ENCODE measurements around the gene KLF16. TPM values are rescaled to one million over a fixed set of nuclear protein-coding genes. Genes with fewer than 3 reads are reported as not detected.

KLF16 gene
- total and polyA plus RNA-seq, 9 of the 15 experiments (the other 6 are each of a cell fraction or from before 2014, with no cell fraction given) = 0.04 to 60.4 (median 6.8) TPM

GRCh38 chr19:1862424-1863327, 703 bp downstream of the KLF16 start (continued):
- no peak for TF ChIP-seq ZBTB5 (IDR thresholded peaks at IDR 0.05)
- TF ChIP-seq ZBTB7A (IDR thresholded peaks at IDR 0.05; ENCODE audit: borderline replicate concordance, control insufficient read depth, low read depth, low read length) = peak; percentile 84; the same call in 1 of the 2 replicates
- TF ChIP-seq E4F1 (CRISPR knock-in tag; IDR thresholded peaks at IDR 0.05; ENCODE audit: borderline replicate concordance) = no peak
- no peak for TF ChIP-seq PRMT5 (CRISPR knock-in tag; IDR thresholded peaks at IDR 0.05)
- TF ChIP-seq MCM3 (IDR thresholded peaks at IDR 0.05) = no peak
- no peak for TF ChIP-seq E2F5 (CRISPR knock-in tag; IDR thresholded peaks at IDR 0.05)
- TF ChIP-seq ZNF174 (CRISPR knock-in tag; IDR thresholded peaks at IDR 0.05) = no peak
- TF ChIP-seq CREB3L1 (IDR thresholded peaks at IDR 0.05; ENCODE audit: borderline replicate concordance, low read depth) = peak; percentile 51; the same call in 1 of the 2 replicates
- no peak for TF ChIP-seq ATF1 (CRISPR knock-in tag; IDR thresholded peaks at IDR 0.05)
- peak; percentile 34; the same call in 1 of the 2 replicates for TF ChIP-seq ATF1 (tag; IDR thresholded peaks at IDR 0.05)
- peak; percentile 19 for TF ChIP-seq E2F8 (IDR thresholded peaks at IDR 0.05; ENCODE audit: low read depth, partially characterized antibody)
- TF ChIP-seq MNT (conservative IDR thresholded peaks at IDR 0.05) = peak; percentile 80 to 85; a peak in 3 of 4 replicates
- TF ChIP-seq JUND (IDR thresholded peaks at IDR 0.05; ENCODE audit: borderline replicate concordance, low read depth, low read length) = no peak
- TF ChIP-seq JUND (tag; IDR thresholded peaks at IDR 0.05; ENCODE audit: borderline replicate concordance, low read depth, low read length) = no peak
- TF ChIP-seq HDAC1 (IDR thresholded peaks at IDR 0.05) = peak; percentile 22 to 76; a peak in 2 of 4 replicates
